Stromal cell of bone marrow (primary cell): ENCODE data around the gene PANK3.
"Not testable (repeated sequence)": the region's sequence is repeated elsewhere in the genome, so short reads cannot be mapped to it uniquely, and the experiment has no call there.

Experiments used
- DNase-seq: peaks from one replicate; pipeline ENCODE4 v3.0.0-alpha.2; 2012; ENCODE audit warnings: low read depth

PANK3 gene

GRCh38 chr5:168591302-168592013, 12.3 kb upstream of the PANK3 start:
- DNase-seq: no peak

DNA sequence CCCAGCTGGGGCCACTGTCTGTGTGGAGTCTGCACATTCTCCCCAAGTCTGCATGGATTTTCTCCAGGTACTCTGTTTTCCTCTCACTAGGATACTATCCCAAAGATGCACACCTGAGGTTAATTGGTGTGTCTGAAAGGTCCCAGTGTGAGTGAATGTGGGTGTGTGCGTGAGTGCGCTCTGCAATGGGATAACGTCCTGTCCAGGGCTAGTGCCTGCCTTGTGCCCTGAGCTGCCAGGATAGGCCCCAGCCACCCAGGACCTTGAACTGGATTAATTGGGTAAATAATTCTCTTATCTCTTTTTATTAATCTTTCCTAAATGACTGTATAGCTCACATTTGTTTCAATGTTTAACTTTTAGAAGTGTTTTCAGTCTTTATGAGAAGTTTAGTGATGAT, 11.5 kb upstream of the PANK3 start:
- no peak for DNase-seq

DNA sequence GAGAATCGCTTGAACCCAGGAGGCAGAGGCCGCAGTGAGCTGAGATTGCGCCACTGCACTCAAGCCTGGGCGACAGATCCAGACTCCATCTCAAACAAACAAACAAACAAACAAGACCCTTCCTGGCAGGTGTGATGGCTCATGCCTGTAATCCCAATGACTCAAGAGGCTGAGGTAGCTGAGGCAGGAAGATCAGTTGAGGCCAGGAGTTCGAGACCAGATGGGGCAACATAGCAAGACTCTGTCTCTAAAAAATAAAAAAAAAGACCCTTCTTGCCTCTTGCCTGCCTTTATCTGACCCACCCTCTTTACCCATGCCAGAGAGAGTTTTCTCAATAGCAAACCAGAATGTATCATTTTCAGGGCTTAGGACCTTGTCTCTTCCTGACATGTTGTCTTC, 8.8 kb upstream of the PANK3 start:
- DNase-seq: no peak

DNA sequence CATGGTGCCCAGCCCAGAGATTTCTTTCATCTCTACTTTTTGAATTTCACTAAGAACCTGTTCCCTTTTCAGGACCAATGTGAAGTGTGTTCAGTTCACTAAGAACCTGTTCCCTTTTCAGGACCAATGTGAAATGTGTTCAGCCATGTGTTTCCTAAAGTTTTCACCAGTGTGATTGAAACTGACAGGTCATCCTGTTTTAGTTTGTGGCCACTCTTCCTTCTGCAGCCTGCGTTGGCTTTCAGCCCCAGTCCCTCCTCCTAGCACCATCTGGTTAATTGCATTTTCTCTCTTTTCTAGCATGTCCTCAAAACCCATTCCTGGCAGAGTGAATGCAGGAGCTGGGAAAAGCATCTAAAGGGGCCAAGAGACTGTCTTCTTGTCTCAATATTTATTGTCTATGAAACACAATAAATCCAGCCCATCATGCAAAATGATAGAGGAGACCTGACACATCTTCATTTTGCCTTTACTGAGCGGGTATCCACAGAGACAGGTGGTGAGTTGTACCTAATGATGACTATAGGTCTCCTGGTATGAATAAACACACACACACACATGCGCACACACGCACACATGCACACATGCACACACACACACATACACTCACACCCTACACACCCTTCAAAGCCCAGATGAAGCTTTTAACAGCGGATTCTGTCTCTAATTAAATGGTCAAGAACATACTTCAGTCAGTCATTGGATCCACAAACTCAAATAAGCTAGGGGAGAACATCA, 6.1 kb upstream of the PANK3 start:
- no peak for DNase-seq

GRCh38 chr5:168583742-168584482, 4.7 kb upstream of the PANK3 start:
- no peak for DNase-seq

- not testable (repeated sequence) for DNase-seq
Measured at GRCh38 chr5:168580814-168581469, 1.8 kb upstream of the PANK3 start.

DNA sequence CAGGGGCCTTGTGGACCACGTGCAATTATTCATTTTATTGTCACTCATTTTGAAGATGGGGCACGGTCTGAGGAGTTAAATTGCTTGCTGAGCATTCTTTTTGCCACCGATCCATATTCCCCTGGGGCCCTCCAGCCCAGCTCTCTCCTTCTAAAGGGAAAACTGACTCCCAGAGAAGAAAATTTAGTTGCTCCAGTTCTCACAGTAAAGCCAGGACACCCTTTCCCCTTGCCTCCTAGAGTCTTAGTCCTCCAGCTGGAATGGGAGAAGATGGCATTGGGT, 1.0 kb upstream of the PANK3 start:
- no peak for DNase-seq

GRCh38 chr5:168579488-168580226, 489 bp upstream of the PANK3 start:
- peak; percentile 98 for DNase-seq

DNA sequence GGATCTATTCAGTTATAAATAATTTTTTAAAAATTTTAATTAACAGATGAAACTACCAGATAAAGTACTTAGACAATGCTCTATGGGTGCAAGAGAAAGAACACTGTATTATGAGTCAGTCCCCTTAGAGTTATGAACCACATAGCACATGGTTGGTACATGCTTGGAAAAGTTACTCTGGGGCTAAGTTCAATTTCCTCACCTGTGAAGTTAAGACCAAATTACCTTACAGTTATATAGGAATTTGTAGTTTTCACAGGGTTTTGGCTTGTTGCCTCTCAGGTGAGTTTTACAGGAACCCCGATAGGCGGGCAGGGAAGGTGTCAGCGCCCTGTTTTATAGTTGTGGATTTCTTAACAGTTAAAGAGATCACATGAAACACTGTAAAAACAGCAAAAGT, 1.2 kb downstream of the PANK3 start:
- no peak for DNase-seq

DNA sequence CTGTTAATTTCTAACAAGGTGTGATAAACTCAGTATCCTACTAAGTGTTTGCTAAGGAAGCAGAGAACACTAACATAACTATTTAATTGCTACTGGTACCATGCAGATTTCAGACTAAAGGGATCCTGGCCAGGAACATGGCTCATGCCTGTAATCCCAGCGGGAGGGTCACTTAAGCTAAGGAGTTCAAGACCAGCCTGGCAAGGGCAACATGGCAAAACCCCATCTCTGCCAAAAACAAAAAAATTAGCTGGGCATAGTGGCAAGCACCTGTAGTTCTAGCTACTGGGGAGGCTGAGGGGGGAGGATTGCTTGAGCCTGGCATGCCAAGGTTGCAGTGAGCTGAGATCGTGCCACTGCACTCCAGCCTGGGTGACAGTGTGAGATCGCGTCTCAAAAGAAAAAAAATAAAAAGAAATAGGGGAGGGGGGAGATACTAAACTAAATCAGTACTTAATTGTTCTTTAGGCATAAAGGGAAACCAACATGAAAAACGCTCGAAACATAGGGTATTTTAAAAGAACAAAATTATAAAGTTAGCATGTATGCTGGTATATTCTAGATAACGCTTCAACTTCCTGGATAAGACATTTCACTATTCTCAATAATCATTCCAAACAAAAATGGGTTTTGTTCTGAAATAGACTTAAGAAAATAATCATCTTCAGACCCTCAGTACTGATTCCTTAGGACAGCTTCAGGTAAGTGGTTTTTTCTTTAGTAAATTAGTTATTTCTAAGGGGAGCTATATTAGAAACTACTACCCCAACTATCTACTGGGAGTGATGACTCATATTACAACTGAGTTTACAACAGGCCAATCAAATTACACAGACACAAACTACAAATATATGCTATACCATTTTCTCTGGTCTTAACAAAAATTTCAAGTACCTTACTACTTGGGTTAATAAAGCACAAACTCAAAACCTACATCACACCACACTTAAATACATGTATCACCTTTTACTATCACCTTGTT, 3.5 kb downstream of the PANK3 start:
- no peak for DNase-seq

- DNase-seq: not testable (repeated sequence)
Measured at GRCh38 chr5:168574156-168574555, 5.0 kb downstream of the PANK3 start.

DNA sequence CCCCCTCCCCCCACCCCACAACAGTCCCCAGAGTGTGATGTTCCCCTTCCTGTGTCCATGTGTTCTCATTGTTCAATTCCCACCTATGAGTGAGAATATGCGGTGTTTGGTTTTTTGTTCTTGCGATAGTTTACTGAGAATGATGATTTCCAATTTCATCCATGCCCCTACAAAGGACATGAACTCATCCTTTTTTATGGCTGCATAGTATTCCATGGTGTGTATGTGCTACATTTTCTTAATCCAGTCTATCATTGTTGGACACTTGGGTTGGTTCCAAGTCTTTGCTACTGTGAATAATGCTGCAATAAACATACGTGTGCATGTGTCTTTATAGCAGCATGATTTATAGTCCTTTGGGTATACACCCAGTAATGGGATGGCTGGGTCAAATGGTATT, 5.5 kb downstream of the PANK3 start:
- not testable (repeated sequence) for DNase-seq

DNA sequence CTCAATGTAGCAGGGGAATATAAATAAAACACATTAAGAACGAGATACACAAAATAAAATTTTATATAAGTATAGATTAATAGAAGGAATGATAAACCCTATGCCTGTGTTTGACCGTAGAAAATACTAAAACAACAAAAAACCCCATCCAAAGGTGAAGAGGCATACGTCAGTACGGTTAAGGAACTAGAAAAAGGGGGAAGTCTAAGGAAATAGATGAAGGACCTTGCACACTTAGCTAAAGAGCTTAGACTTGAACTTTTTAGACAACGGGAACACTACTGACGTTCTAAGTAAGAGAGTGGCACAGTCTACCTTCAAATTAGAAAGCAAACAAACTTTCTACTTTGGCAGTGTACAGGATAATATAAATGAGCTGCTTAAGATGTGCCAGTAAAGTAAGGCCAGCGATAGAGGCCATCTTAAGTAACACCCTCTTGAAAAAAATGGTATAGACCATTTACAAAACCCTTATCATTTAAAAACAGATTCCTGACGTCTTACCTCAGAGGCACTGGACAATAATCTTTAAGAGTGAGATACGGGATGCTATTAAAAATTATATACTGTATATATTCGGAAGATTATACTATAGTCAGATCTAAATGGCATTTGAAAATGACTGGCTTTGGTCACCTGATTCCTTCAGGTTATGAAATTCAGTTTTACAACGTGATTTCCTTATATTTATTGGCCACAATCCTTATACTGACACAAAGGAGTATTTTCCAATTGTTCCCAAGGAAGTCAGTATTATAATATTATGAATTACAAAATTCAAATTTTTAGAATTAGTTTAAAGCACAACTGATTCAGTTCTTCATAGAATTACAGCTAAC, 8.5 kb downstream of the PANK3 start:
- no peak for DNase-seq

GRCh38 chr5:168568738-168569137, 10.4 kb downstream of the PANK3 start:
- DNase-seq: no peak

DNA sequence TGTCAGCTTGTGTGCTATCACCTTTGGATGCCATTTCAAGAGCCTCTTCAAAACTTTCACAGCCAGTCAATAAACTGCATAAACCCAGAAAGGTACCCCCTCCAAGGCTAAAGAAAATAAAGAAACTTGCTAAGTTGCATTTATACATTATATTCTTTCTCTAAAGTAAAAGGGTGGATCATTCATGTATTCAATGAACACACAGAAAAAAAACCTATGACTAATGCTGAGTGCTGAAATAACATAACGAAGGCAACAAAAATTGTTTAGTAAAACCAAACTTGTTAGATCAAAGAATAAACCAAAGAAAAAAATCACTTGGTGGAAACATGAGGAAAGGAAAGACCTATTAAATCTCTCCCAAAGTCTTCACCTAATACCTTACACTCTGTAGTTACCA, 15.2 kb downstream of the PANK3 start:
- DNase-seq: no peak

GRCh38 chr5:168562279-168562678, 16.9 kb downstream of the PANK3 start:
- no peak for DNase-seq

DNA sequence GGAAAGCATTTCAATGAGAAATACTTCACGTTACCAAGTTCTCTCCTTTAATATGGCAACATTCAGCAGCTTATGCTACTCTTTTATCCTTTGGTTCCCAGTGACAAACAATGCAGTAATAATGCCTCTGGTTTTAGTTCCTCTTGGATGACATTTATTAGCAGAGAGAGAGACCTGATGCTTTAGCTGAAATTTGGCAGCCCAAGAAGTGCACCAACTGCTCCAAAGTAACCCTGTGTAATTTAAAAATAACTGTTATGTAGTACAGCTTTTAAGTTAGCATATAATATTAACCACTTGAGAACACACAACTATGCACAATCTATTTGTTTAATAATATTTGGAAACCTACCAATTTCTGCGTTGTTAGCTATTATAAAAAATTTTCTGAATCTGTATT, 21.8 kb downstream of the PANK3 start:
- DNase-seq: no peak

DNA sequence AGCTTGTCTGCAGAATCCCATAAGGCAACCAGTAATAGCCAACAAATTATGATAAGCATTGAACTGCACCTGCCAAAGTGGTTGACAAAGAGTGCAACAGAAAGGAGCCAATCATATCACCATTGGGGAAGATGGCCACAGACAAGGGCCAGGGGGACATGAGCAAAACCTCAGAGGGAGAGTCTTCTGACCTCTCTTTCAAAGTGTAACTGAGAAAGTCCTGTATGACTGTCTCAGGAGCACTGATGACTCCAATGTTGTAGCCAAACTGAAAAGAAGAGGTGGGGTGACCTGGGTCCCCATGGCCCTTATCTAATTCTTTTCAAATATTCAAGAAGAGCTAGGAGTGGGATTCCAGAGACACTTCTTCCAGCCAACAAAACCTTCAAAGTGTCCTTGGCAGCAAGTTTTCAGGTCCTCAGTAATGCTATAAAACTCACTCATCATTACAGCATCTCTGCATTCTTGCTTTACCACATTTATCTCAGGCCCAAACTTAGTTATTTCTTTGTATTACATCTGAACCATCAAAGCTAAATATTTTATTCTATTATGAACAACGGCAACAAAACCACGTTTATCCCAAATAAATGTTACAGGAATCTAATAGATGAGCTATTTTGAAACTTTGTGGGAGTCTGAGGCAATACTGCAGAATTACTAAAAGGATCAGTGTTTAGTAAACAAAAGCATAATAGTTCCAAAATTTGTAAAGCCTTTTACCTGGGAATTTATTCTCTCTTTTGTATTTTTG, 25.6 kb downstream of the PANK3 start:
- no peak for DNase-seq

GRCh38 chr5:168552146-168552545, 27.0 kb downstream of the PANK3 start:
- peak; percentile 98 for DNase-seq
